Measurements from ENCODE around the gene MRPL16.
"Not testable (repeated sequence)": the region's sequence is repeated elsewhere in the genome, so short reads cannot be mapped to it uniquely, and the experiment has no call there.

The MRPL16 gene
- 11.1 to 16.3 (median 13.8) reads per million in 3 donors for total RNA-seq

DNA sequence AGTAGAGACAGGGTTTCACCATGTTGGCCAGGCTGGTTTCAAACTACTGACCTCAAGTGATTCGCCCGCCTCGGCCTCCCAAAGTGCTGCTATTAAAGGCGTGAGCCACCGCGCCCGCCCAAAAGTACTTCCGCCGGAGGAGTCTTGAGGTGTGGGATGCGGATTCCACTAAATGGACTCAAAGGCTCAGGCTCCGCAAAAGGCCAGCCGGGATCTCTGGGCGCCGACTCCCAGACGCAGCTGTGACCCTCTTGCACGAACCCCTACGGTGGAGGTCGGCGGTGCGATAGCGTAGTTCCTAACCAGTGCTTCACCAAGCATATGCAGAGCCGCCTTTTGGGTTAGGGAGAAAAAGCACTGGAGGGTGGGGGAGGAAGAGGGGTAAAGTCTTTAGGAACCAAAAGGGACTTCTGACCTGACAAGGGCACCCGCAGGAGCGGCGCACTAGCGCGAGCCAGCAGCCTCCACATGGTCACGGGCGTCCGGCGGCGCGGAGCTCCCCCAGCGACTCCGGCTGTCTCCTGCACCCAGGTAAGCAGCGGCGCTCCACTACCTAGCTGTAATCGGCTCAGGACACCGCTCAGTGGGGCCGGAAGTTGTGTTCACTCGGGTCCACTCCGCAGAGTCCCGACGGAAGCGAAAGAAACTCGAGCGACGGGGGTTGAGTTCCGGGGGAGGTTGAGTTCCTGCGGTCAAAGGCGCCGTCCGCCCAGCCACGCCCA lies at the start of gene MRPL16:
TSS of gene MRPL16 (minus strand) at position 590 of the 722 bp plus-strand sequence. CDS start at position 470, 120 bp downstream.
- Histone ChIP-seq H3K36me3 (ENCODE audit: control insufficient read depth, insufficient read depth, low read length) (peaks cover 22% of the 10 kb centered on the region), H3K27ac (ENCODE audit: insufficient read depth, low read length, poor library complexity, severe bottlenecking) (peak within 1 kb of the TSS; percentile 74), H3K9me3 (ENCODE audit: control insufficient read depth, low read length) (no peaks in the 10 kb centered on the region), H3K4me3 (ENCODE audit: insufficient read depth, low read depth, low read length, poor library complexity, severe bottlenecking) (peak within 1 kb of the TSS; percentile 93), H3K27me3 (replicated peaks; ENCODE audit: control insufficient read depth, insufficient read depth, low read length, poor library complexity, severe bottlenecking) (no peaks in the 10 kb centered on the region), H3K4me1 (ENCODE audit: control insufficient read depth, insufficient read depth, low read length, poor library complexity, severe bottlenecking) (peaks cover 3% of the 10 kb centered on the region)
- DNase-seq = peak; percentile 80 to 84 (median 83)

DNA sequence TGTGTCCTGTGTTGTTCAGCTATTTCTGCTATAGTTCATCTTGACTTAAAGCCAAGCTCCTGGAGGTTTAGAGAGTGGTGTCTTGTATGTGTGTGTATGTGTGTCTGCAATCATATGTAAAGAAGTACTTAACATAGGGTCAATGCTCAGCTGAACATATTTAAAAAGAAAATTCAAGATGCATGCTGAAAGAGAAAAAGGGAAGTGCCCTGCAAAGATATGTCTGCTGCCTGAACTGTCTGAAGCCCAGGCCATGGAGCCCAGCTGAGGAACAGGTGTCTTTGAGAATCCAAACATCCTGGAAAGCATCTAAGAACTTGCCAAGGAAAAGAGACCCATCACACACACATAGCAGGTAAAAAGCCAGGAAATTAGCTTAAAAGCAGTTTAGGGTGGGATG lies 49.1 kb upstream of the MRPL16 start:
- no peaks in the 10 kb centered on the region for H3K36me3 ChIP-seq (ENCODE audit: control insufficient read depth, insufficient read depth, low read length)
- H3K4me3 ChIP-seq (ENCODE audit: insufficient read depth, low read depth, low read length, poor library complexity, severe bottlenecking) = no peak overlapping the region
- H3K4me1 ChIP-seq (ENCODE audit: control insufficient read depth, insufficient read depth, low read length, poor library complexity, severe bottlenecking) = no peaks in the 10 kb centered on the region
- H3K27me3 ChIP-seq (replicated peaks; ENCODE audit: control insufficient read depth, insufficient read depth, low read length, poor library complexity, severe bottlenecking) = no peaks in the 10 kb centered on the region
- no peak overlapping the region for H3K27ac ChIP-seq (ENCODE audit: insufficient read depth, low read length, poor library complexity, severe bottlenecking)
- no peak for DNase-seq
- no peaks in the 10 kb centered on the region for H3K9me3 ChIP-seq (ENCODE audit: control insufficient read depth, low read length)

DNA sequence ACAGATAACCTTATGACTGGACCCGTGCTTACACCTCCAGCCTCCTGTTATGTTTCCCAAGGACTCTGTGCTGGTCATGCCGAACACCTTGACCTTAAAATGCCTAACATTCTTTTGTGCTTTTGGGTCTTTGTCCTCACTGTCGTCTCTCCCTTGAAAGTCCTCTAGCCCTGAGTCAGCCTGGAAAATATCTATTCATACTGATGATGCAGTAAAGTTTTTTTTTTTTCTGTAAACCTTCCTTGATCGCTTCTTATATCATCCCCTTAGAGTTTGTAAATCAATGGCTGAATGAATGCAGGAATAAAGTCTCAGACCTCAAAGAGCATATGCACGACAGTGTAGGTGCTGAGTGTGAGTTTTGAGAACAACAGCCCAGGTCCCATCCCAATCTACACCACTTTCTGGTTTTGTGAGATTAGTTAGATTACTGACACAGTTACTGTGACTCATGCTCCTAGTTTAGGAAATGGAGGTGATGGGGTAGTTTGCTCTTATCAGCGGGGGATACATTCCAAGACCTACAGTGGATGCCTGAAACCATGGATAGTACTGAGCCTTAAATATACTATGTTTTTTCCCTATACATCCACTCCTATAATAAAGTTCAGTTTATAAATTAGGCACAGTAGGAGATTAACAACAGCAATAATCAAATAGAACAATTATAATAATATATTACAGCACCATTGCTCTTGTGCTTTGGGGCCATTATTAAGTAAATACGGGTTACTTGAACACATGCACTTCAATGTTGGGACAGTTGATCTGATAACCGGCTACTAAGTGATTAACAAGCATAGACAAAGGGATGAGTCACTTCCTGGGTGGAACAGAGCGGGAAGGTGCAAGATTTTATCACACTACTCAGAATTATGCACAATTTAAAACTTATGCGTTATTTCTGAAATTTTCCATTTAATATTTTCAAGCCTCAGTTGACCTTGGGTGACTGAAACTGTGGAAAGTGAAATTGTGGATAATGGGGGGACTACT lies 47.2 kb upstream of the MRPL16 start:
- no peaks in the 10 kb centered on the region for H3K9me3 ChIP-seq (ENCODE audit: control insufficient read depth, low read length)
- no peaks in the 10 kb centered on the region for H3K27me3 ChIP-seq (replicated peaks; ENCODE audit: control insufficient read depth, insufficient read depth, low read length, poor library complexity, severe bottlenecking)
- DNase-seq = peak in 1 of 3 donors; percentile 4
- H3K4me1 ChIP-seq (ENCODE audit: control insufficient read depth, insufficient read depth, low read length, poor library complexity, severe bottlenecking) = no peaks in the 10 kb centered on the region
- no peak overlapping the region for H3K4me3 ChIP-seq (ENCODE audit: insufficient read depth, low read depth, low read length, poor library complexity, severe bottlenecking)
- H3K27ac ChIP-seq (ENCODE audit: insufficient read depth, low read length, poor library complexity, severe bottlenecking) = no peak overlapping the region
- H3K36me3 ChIP-seq (ENCODE audit: control insufficient read depth, insufficient read depth, low read length) = no peaks in the 10 kb centered on the region

DNA sequence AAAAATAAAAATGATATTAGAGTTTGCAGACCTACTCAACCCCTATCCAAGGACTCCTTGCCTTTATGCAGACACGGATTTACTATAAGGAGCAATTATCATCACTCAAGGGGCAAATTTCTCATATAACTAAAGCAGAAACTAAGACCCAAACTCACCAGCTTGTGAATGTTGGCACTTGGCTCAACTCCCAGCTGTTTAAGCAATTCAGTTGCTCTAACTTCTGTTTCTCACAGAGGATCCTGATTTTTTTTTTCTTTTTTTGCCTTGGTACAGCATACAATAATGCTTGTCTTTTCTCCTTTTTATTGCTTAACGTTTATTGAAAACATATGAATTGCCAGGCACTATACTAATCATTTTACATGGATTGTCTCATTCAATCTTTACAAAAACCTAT lies 44.3 kb upstream of the MRPL16 start:
- Histone ChIP-seq H3K27ac (ENCODE audit: insufficient read depth, low read length, poor library complexity, severe bottlenecking) (no peak overlapping the region), H3K4me3 (ENCODE audit: insufficient read depth, low read depth, low read length, poor library complexity, severe bottlenecking) (no peak overlapping the region), H3K36me3 (ENCODE audit: control insufficient read depth, insufficient read depth, low read length) (no peaks in the 10 kb centered on the region), H3K4me1 (ENCODE audit: control insufficient read depth, insufficient read depth, low read length, poor library complexity, severe bottlenecking) (no peaks in the 10 kb centered on the region), H3K9me3 (ENCODE audit: control insufficient read depth, low read length) (no peaks in the 10 kb centered on the region), H3K27me3 (replicated peaks; ENCODE audit: control insufficient read depth, insufficient read depth, low read length, poor library complexity, severe bottlenecking) (no peaks in the 10 kb centered on the region)
- DNase-seq = no peak

DNA sequence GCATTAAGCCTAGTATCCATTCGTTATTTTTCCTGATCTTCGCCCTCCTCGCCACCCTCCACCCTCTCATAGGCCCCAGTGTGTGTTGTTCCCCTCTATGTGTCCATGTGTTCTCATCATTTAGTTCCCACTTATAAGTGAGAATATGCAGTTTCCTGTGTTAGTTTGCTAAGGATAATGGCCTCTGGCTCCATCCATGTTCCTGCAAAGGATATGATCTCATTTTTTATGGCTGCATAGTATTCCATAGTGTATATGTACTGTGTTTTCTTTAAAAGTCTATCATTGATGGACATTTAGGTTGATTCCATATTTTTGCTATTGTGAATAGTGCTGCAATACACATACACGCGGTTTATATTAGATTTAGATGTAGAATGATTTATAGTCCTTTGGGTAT lies 40.8 kb upstream of the MRPL16 start:
- H3K36me3 ChIP-seq (ENCODE audit: control insufficient read depth, insufficient read depth, low read length); H3K9me3 ChIP-seq (ENCODE audit: control insufficient read depth, low read length); DNase-seq; H3K27me3 ChIP-seq (replicated peaks; ENCODE audit: control insufficient read depth, insufficient read depth, low read length, poor library complexity, severe bottlenecking); H3K27ac ChIP-seq (ENCODE audit: insufficient read depth, low read length, poor library complexity, severe bottlenecking); H3K4me3 ChIP-seq (ENCODE audit: insufficient read depth, low read depth, low read length, poor library complexity, severe bottlenecking); H3K4me1 ChIP-seq (ENCODE audit: control insufficient read depth, insufficient read depth, low read length, poor library complexity, severe bottlenecking): not testable (repeated sequence)

DNA sequence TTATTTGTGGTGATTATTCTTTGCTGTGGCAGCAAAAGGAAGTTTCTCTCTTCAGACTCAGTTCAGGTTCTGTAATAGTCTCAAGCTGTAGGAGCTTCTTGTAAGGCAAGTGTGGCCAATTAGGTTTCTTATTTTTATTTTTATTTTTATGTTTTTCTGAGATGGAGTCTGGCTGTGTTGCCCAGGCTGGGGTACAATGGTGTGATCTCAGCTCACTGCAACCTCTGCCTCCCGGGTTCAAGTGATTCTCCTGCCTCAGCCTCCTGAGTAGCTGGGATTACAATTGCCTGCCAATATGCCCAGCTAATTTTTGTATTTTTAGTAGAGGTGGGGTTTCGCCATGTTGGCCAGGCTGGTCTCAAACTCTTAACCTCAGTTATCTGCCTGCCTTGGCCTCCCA lies 39.0 kb upstream of the MRPL16 start:
- DNase-seq; H3K36me3 ChIP-seq (ENCODE audit: control insufficient read depth, insufficient read depth, low read length); H3K27ac ChIP-seq (ENCODE audit: insufficient read depth, low read length, poor library complexity, severe bottlenecking); H3K9me3 ChIP-seq (ENCODE audit: control insufficient read depth, low read length); H3K4me3 ChIP-seq (ENCODE audit: insufficient read depth, low read depth, low read length, poor library complexity, severe bottlenecking); H3K4me1 ChIP-seq (ENCODE audit: control insufficient read depth, insufficient read depth, low read length, poor library complexity, severe bottlenecking); H3K27me3 ChIP-seq (replicated peaks; ENCODE audit: control insufficient read depth, insufficient read depth, low read length, poor library complexity, severe bottlenecking): not testable (repeated sequence)

DNA sequence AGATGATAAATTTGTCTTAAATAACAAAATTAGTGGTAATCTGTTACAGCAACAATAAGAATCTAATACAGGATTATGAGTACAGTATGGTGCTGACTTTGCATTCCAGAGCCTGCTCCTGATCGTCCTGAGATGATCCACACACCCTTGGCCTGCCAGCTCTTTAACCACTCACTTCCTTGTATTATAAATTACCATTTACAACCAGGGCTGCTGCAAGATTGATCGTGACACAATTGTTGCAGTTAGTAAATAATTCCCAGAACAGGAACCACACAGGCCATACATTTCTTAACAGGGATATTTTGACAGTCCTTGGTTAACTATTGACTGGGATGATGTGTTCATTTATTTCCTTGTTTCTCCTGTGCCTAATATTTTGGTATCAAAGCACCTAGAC lies 38.6 kb upstream of the MRPL16 start:
- Histone ChIP-seq H3K9me3 (ENCODE audit: control insufficient read depth, low read length) (no peaks in the 10 kb centered on the region), H3K27me3 (replicated peaks; ENCODE audit: control insufficient read depth, insufficient read depth, low read length, poor library complexity, severe bottlenecking) (no peaks in the 10 kb centered on the region), H3K4me3 (ENCODE audit: insufficient read depth, low read depth, low read length, poor library complexity, severe bottlenecking) (no peak overlapping the region), H3K36me3 (ENCODE audit: control insufficient read depth, insufficient read depth, low read length) (no peaks in the 10 kb centered on the region), H3K4me1 (ENCODE audit: control insufficient read depth, insufficient read depth, low read length, poor library complexity, severe bottlenecking) (no peaks in the 10 kb centered on the region), H3K27ac (ENCODE audit: insufficient read depth, low read length, poor library complexity, severe bottlenecking) (no peak overlapping the region)
- no peak for DNase-seq

DNA sequence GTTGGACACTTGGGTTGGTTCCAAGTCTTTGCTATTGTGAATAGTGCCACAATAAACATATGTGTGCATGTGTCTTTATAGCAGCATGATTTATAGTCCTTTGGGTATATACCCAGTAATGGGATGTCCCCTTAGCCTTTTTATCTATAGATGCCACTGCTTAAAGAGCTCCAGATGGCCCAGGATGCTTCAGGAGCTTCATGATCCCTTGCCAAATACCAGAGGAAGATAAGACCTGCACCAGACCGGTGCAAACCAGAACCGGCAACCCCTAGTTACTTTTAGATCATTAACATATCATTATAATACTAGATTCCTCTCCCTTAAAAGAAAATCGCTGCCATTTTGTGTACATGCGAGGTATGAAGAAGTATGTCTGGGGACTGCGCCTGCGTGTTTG lies 37.9 kb upstream of the MRPL16 start:
- not testable (repeated sequence) for H3K27me3 ChIP-seq (replicated peaks; ENCODE audit: control insufficient read depth, insufficient read depth, low read length, poor library complexity, severe bottlenecking); H3K4me3 ChIP-seq (ENCODE audit: insufficient read depth, low read depth, low read length, poor library complexity, severe bottlenecking); H3K36me3 ChIP-seq (ENCODE audit: control insufficient read depth, insufficient read depth, low read length); H3K9me3 ChIP-seq (ENCODE audit: control insufficient read depth, low read length); H3K27ac ChIP-seq (ENCODE audit: insufficient read depth, low read length, poor library complexity, severe bottlenecking); DNase-seq; H3K4me1 ChIP-seq (ENCODE audit: control insufficient read depth, insufficient read depth, low read length, poor library complexity, severe bottlenecking)

DNA sequence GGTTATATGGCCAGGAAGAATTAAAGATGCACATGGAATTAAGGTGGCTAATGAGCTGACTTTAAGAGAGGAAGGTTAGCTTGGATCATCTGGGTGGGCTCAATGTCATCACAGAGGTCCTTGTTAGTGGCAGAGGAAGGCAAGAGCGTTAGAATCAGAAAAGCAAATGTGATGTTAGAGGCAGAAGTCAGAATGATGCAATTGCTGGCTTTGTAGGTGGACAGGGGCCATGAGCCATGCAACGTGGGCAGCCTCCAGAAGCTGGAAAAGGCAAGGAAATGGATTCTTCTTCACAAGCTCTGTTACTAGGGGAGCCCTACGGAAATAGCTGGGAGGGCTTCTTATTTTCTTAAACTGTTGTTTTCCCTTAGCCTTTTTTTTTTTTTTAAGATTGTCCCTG lies 37.0 kb upstream of the MRPL16 start:
- H3K4me1 ChIP-seq (ENCODE audit: control insufficient read depth, insufficient read depth, low read length, poor library complexity, severe bottlenecking) = no peaks in the 10 kb centered on the region
- no peak overlapping the region for H3K27ac ChIP-seq (ENCODE audit: insufficient read depth, low read length, poor library complexity, severe bottlenecking)
- H3K4me3 ChIP-seq (ENCODE audit: insufficient read depth, low read depth, low read length, poor library complexity, severe bottlenecking) = no peak overlapping the region
- H3K36me3 ChIP-seq (ENCODE audit: control insufficient read depth, insufficient read depth, low read length) = no peaks in the 10 kb centered on the region
- H3K9me3 ChIP-seq (ENCODE audit: control insufficient read depth, low read length) = no peaks in the 10 kb centered on the region
- H3K27me3 ChIP-seq (replicated peaks; ENCODE audit: control insufficient read depth, insufficient read depth, low read length, poor library complexity, severe bottlenecking) = no peaks in the 10 kb centered on the region
- no peak for DNase-seq

DNA sequence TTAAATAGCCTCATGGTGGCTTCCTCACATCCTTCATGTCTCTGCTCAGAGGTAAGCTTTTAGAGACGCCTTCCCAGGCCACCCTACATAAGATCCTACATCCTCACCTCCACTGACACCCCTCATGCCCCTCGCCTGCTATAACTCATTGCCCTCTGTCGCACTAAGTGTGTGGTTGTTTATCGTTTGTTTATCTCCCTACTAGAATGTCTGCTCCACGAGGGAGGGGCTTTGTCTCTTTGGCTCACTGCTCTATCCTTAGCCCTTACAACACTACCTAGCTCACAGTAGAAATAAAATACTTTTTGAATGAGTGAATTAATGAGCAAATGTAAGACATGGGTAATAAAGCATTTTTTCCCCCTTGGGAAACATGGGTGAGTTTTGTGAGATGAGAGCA lies 36.0 kb upstream of the MRPL16 start:
- no peaks in the 10 kb centered on the region for H3K4me1 ChIP-seq (ENCODE audit: control insufficient read depth, insufficient read depth, low read length, poor library complexity, severe bottlenecking)
- no peaks in the 10 kb centered on the region for H3K27me3 ChIP-seq (replicated peaks; ENCODE audit: control insufficient read depth, insufficient read depth, low read length, poor library complexity, severe bottlenecking)
- H3K36me3 ChIP-seq (ENCODE audit: control insufficient read depth, insufficient read depth, low read length) = no peaks in the 10 kb centered on the region
- H3K4me3 ChIP-seq (ENCODE audit: insufficient read depth, low read depth, low read length, poor library complexity, severe bottlenecking) = no peak overlapping the region
- H3K27ac ChIP-seq (ENCODE audit: insufficient read depth, low read length, poor library complexity, severe bottlenecking) = no peak overlapping the region
- no peak for DNase-seq
- no peaks in the 10 kb centered on the region for H3K9me3 ChIP-seq (ENCODE audit: control insufficient read depth, low read length)

Data from effector memory CD4-positive, alpha-beta T cell (primary cell).